Measurements from ENCODE around the gene ADNP.
"Not testable (repeated sequence)": the region's sequence is repeated elsewhere in the genome, so short reads cannot be mapped to it uniquely, and the experiment has no call there.

ADNP gene

GRCh38 chr20:50887576-50887975 lies 43.7 kb downstream of the ADNP start:
- Histone ChIP-seq H3K9me3 (ENCODE audit: low read depth, low read length) (no peaks in the 10 kb centered on the region), H3K36me3 (ENCODE audit: insufficient read depth, low read length) (peaks cover 48% of the 10 kb centered on the region), H3K4me3 (no peak overlapping the region), H3K27ac (no peak overlapping the region), H3K9ac (ENCODE audit: insufficient read length) (no peak overlapping the region)
- no peak for DNase-seq (ENCODE audit: low read depth, low spot score)
- TF ChIP-seq POLR2AphosphoS5 (IDR thresholded peaks at IDR 0.05; ENCODE audit: borderline replicate concordance, low read depth, low read length): no peak
- TF ChIP-seq FOXP2 (optimal IDR thresholded peaks at IDR 0.05; ENCODE audit: control extremely low read depth, extremely low read length, insufficient read depth): no peak
- no peak for TF ChIP-seq EZH2 (IDR thresholded peaks at IDR 0.05)

- no peak for DNase-seq (ENCODE audit: low read depth, low spot score)
- no peak for TF ChIP-seq FOXP2 (optimal IDR thresholded peaks at IDR 0.05; ENCODE audit: control extremely low read depth, extremely low read length, insufficient read depth)
- TF ChIP-seq POLR2AphosphoS5 (IDR thresholded peaks at IDR 0.05; ENCODE audit: borderline replicate concordance, low read depth, low read length): no peak; the same call in 1 of the 2 replicates
- no peak for TF ChIP-seq EZH2 (IDR thresholded peaks at IDR 0.05)
- peaks cover 35% of the 10 kb centered on the region for H3K36me3 ChIP-seq (ENCODE audit: insufficient read depth, low read length)
Observed at GRCh38 chr20:50886184-50886790, 45.0 kb downstream of the ADNP start.

DNA sequence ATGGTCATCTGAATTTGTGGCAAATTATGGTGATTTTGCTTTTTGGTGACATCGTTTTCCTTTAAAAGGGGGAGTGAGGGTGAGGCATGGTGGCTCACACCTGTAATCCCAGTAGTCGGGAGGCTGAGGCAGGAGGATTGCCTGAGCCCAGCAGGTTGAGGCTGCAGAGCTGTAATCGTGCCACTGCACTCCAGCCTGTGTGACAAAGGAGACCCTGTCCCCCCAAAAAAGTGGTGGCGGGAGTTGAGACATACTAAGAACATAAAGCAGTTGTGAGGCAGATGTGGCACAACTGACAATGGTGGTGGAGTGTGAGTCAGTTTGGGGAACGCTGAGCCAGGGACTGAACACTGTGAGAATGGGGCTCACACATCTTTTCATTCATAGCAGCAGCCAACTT lies 45.5 kb downstream of the ADNP start:
- DNase-seq (ENCODE audit: low read depth, low spot score): no peak
- H3K36me3 ChIP-seq (ENCODE audit: insufficient read depth, low read length): peaks cover 30% of the 10 kb centered on the region
- H3K9me3 ChIP-seq (ENCODE audit: low read depth, low read length): no peaks in the 10 kb centered on the region
- no peak for TF ChIP-seq FOXP2 (optimal IDR thresholded peaks at IDR 0.05; ENCODE audit: control extremely low read depth, extremely low read length, insufficient read depth)
- no peak for TF ChIP-seq POLR2AphosphoS5 (IDR thresholded peaks at IDR 0.05; ENCODE audit: borderline replicate concordance, low read depth, low read length)
- TF ChIP-seq EZH2 (IDR thresholded peaks at IDR 0.05): no peak
- no peak overlapping the region for H3K27ac ChIP-seq
- no peak overlapping the region for H3K9ac ChIP-seq (ENCODE audit: insufficient read length)
- H3K4me3 ChIP-seq: no peak overlapping the region

More at GRCh38 chr20:50886184-50886790, 45.0 kb downstream of the ADNP start:
- Histone ChIP-seq H3K4me3 (no peak overlapping the region), H3K9me3 (ENCODE audit: low read depth, low read length) (no peaks in the 10 kb centered on the region), H3K9ac (ENCODE audit: insufficient read length) (no peak overlapping the region), H3K27ac (0 out of 2 replicates have a peak overlapping the region, but pooled peaks have one; percentile 13)

DNA sequence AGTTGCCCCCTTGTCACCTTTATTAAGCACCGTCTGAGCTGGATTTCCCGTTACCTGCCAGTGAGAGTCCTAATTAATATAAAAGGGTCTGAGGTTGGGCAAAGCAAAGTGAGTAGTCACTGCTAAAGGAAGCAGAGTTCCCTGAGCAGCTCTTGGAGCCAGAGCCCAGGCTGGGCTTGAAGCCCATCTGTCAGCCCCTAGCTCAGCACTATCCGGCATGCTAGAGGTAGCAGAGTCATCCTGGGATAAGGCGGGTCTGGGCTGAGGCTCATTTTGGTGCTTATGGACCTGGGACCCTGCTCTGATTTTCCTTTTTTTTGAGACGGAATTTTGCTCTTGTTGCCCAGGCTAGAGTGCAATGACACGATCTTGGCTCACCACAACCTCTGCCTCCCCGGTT lies 46.2 kb downstream of the ADNP start:
- Histone ChIP-seq H3K4me3 (no peak overlapping the region), H3K36me3 (ENCODE audit: insufficient read depth, low read length) (peaks cover 23% of the 10 kb centered on the region), H3K27ac (no peak overlapping the region), H3K9ac (ENCODE audit: insufficient read length) (no peak overlapping the region), H3K9me3 (ENCODE audit: low read depth, low read length) (no peaks in the 10 kb centered on the region)
- TF ChIP-seq FOXP2 (optimal IDR thresholded peaks at IDR 0.05; ENCODE audit: control extremely low read depth, extremely low read length, insufficient read depth): no peak
- no peak for TF ChIP-seq POLR2AphosphoS5 (IDR thresholded peaks at IDR 0.05; ENCODE audit: borderline replicate concordance, low read depth, low read length)
- TF ChIP-seq EZH2 (IDR thresholded peaks at IDR 0.05): no peak
- DNase-seq (ENCODE audit: low read depth, low spot score): no peak

DNA sequence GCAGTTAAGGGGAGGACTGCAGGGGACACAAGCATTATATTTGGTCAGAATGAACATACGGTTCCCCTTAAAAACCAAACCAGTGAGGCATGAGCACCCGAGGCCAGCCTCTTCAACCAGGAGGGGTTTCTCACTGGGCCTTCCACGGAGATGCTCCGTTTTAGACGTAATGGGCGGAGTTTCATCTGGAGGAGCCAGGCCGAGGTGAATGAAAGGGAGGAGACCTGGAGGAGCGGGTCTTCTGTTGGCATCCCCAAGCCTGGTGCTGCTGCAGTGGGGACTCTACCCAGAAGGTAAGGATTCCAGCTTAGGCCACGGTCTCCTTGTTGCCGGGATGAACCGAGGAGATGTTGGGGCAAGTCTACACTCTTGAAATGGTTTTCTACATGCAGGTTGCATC lies 47.4 kb downstream of the ADNP start:
- TF ChIP-seq EZH2 (IDR thresholded peaks at IDR 0.05): no peak
- TF ChIP-seq FOXP2 (optimal IDR thresholded peaks at IDR 0.05; ENCODE audit: control extremely low read depth, extremely low read length, insufficient read depth): no peak
- TF ChIP-seq POLR2AphosphoS5 (IDR thresholded peaks at IDR 0.05; ENCODE audit: borderline replicate concordance, low read depth, low read length): no peak

DNA sequence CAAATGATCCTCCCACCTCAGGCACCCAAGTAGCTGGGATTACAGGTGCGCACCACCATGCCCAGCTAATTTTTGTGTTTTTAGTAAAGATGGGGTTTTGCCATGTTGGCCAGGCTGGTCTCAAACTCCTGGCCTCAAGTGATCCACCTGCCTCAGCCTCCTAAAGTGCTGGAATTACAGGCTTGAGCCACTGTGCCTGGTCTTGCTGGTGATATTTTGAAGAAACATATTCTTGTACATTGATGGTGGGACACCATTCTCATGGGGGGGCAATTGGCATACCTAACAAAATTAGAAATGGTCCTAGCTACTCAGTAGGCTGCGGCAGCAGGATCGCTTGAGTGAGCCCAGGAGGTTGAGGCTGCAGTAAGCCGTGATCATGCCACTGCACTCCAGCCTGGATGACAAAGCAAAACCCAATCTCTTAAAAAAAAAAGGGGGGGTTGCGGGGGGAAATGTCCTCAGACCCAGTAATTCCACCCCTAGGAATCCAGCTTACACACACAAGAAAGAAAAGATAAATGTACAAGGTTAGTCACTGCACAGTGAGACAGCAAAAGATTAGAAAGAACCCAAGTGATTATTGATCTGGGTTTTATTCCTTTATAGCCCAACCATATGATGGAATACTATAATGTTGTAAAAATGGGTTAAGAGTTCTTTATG lies 49.3 kb downstream of the ADNP start:
- DNase-seq (ENCODE audit: low read depth, low spot score); H3K4me3 ChIP-seq; H3K9ac ChIP-seq (ENCODE audit: insufficient read length); H3K36me3 ChIP-seq (ENCODE audit: insufficient read depth, low read length); H3K9me3 ChIP-seq (ENCODE audit: low read depth, low read length); H3K27ac ChIP-seq: not testable (repeated sequence)

More for the DNA sequence above, 47.4 kb downstream of the ADNP start:
- Histone ChIP-seq H3K36me3 (ENCODE audit: insufficient read depth, low read length) (peaks cover 14% of the 10 kb centered on the region), H3K4me3 (no peak overlapping the region), H3K9ac (ENCODE audit: insufficient read length) (no peak overlapping the region), H3K27ac (no peak overlapping the region), H3K9me3 (ENCODE audit: low read depth, low read length) (no peaks in the 10 kb centered on the region)
- DNase-seq (ENCODE audit: low read depth, low spot score): no peak

DNA sequence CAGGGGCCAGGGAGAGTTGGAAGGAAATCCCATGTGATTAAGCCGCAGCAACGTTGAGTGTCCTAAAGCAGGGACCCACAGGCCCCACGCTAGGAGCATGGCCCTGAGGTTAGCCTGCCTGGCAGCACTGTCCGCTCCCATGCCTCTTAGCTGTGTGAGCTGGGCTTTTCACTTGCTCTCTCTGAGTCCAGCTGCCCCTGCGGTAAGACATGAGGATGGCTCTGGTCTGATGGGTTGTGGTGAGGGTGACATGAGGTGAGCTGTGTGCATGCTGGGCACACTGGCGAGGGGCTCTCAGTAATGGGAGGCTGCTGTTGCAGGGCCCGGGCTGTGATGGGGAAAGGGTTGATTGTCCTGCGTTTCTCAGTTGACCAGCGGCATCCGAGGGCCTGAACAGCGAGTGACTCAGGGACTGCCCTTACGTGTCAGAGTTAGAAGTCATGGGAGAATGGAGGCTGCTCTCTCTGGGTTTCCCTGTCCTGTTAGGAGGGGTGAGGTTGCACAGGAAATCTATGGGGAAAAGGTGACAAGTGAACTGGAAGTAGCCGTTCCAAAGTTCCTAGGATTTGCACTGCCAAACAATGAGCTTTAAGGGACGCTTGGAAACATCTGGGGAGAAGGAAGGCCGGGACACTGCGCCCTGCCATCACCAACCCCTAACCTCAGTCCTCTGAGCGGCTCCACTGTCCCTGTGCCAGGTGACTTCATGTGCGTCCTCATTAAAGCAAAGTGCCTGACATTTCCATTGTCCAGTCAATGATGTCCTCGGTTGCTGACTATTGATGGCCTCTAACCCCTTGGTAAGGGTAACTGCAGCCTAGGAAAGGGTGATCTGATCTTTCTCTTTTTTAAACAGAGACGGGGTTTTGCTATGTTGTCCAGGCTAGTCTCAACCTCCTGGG lies 51.3 kb downstream of the ADNP start:
- H3K9ac ChIP-seq (ENCODE audit: insufficient read length): no peak overlapping the region
- no peaks in the 10 kb centered on the region for H3K36me3 ChIP-seq (ENCODE audit: insufficient read depth, low read length)
- H3K27ac ChIP-seq: no peak overlapping the region
- H3K4me3 ChIP-seq: no peak overlapping the region
- TF ChIP-seq POLR2AphosphoS5 (IDR thresholded peaks at IDR 0.05; ENCODE audit: borderline replicate concordance, low read depth, low read length): no peak
- no peak for TF ChIP-seq EZH2 (IDR thresholded peaks at IDR 0.05)
- TF ChIP-seq FOXP2 (optimal IDR thresholded peaks at IDR 0.05; ENCODE audit: control extremely low read depth, extremely low read length, insufficient read depth): no peak
- no peaks in the 10 kb centered on the region for H3K9me3 ChIP-seq (ENCODE audit: low read depth, low read length)
- DNase-seq (ENCODE audit: low read depth, low spot score): no peak

- no peak for DNase-seq (ENCODE audit: low read depth, low spot score)
- H3K36me3 ChIP-seq (ENCODE audit: insufficient read depth, low read length): no peaks in the 10 kb centered on the region
- H3K9me3 ChIP-seq (ENCODE audit: low read depth, low read length): no peaks in the 10 kb centered on the region
- H3K27ac ChIP-seq: no peak overlapping the region
- H3K9ac ChIP-seq (ENCODE audit: insufficient read length): no peak overlapping the region
- TF ChIP-seq EZH2 (IDR thresholded peaks at IDR 0.05): no peak
- TF ChIP-seq FOXP2 (optimal IDR thresholded peaks at IDR 0.05; ENCODE audit: control extremely low read depth, extremely low read length, insufficient read depth): no peak
- TF ChIP-seq POLR2AphosphoS5 (IDR thresholded peaks at IDR 0.05; ENCODE audit: borderline replicate concordance, low read depth, low read length): no peak
- no peak overlapping the region for H3K4me3 ChIP-seq
Observed at GRCh38 chr20:50877232-50877743, 53.9 kb downstream of the ADNP start.
